ENCODE results near the gene CNTN1. TPM values are rescaled to one million over a fixed set of nuclear protein-coding genes. Genes with fewer than 3 reads are reported as not detected.

The CNTN1 gene
- total and polyA plus RNA-seq, 10 of the 15 experiments (the other 5 are each of a cell fraction or from before 2014, with no cell fraction given), result 0.06 to 0.14 TPM; not detected in 8

DNA sequence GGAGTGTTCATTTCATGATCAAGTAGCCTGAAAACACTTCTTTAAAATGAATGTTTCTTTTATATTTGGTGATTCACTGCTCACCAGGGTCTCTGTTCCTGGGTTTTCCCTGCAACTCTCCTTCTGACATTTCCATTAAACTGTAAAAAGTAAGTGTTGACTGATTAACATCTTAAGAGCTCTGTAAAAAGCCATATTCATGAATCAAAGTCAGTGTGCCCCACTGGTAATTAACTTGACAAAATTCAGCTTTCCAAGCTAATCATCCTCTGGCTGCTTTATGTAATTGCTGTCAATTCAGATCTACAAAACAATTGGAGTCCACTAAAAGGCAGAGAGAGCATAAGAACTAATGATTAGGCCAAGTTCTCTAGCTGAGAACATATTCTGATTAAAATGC, 41.6 kb downstream of the CNTN1 start (continued):
- TF ChIP-seq, protein P1, sequence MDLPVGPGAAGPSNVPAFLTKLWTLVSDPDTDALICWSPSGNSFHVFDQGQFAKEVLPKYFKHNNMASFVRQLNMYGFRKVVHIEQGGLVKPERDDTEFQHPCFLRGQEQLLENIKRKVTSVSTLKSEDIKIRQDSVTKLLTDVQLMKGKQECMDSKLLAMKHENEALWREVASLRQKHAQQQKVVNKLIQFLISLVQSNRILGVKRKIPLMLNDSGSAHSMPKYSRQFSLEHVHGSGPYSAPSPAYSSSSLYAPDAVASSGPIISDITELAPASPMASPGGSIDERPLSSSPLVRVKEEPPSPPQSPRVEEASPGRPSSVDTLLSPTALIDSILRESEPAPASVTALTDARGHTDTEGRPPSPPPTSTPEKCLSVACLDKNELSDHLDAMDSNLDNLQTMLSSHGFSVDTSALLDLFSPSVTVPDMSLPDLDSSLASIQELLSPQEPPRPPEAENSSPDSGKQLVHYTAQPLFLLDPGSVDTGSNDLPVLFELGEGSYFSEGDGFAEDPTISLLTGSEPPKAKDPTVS (IDR thresholded peaks at IDR 0.05; ENCODE audit: low read depth, low read length), result no peak
- no peak for TF ChIP-seq EGR1 (IDR thresholded peaks at IDR 0.05; ENCODE audit: borderline replicate concordance in 1 of 2, low read depth in 2 of 2, low read length in 2 of 2)
- TF ChIP-seq KDM1A (IDR thresholded peaks at IDR 0.05; ENCODE audit: borderline replicate concordance), result no peak

DNA sequence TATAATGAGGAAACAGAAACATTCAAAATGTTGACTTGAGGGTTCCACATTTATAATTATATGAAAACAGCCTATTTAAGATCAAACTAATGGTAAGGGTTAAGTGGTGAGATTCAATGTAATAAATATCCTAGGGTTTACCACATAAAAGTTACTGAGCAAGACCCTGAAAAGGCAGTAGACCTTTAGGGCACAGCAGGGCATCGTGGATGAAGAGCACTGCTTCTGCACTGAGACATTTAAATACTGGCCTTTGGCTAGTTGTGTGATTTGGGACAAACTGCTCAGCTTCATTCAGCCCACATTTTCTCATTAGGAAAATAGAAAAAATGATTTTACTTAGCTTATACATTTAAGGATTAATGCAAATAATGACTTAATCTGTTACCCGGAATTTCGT, 42.0 kb downstream of the CNTN1 start:
- Histone ChIP-seq H3K36me3 (ENCODE audit: control insufficient read depth in 2 of 2, insufficient read depth in 2 of 2, low read length in 1 of 2) (no peaks in the 10 kb centered on the region), H2AFZ (ENCODE audit: control insufficient read depth, low read depth, low read length) (no peak overlapping the region), H3K27me3 (replicated peaks in 1 of 2; ENCODE audit: control insufficient read depth in 2 of 2, insufficient read depth in 2 of 2, low read length in 1 of 2) (no peaks in the 10 kb centered on the region), H3K79me2 (ENCODE audit: control insufficient read depth, insufficient read depth, low read length) (no peaks in the 10 kb centered on the region), H3K4me2 (ENCODE audit: control insufficient read depth, insufficient read depth) (no peak overlapping the region), H4K20me1 (ENCODE audit: control insufficient read depth, insufficient read depth) (no peaks in the 10 kb centered on the region), H3K27ac (ENCODE audit: control insufficient read depth, insufficient read depth) (no peak overlapping the region), H3K4me1 (ENCODE audit: control insufficient read depth, insufficient read depth, low read length) (no peaks in the 10 kb centered on the region), H3K9ac (ENCODE audit: control insufficient read depth, insufficient read depth, low read length) (no peak overlapping the region), H3K9me3 (replicated peaks; ENCODE audit: control insufficient read depth, insufficient read depth, low read length) (no peaks in the 10 kb centered on the region), H3K4me3 (no peak overlapping the region)
- FAIRE-seq, result no peak
- ChIA-PET CTCF (no interaction called here), SMC1A (ENCODE audit: uncharacterized antibody, unreplicated experiment) (no interaction called here), RAD21 (ENCODE audit: unreplicated experiment) (no interaction called here), POLR2A (no interaction called here)
- WGBS (ENCODE audit: insufficient coverage, insufficient replicate concordance, low lambda C conversion rate, missing lambda C conversion rate), result 51% methylated on average over 3 of the region's 3 CpGs
- ATAC-seq, result no peak
- DNase-seq (ENCODE audit: low read depth, low spot score), result no peak
- TF ChIP-seq POLR2AphosphoS2 (IDR thresholded peaks at IDR 0.05; ENCODE audit: low read depth, low read length) (no peak), RAD51 (IDR thresholded peaks at IDR 0.05) (no peak), DPF2 (IDR thresholded peaks at IDR 0.05) (no peak), CREB1 (IDR thresholded peaks at IDR 0.05; ENCODE audit: low read depth) (no peak), STAT3 (IDR thresholded peaks at IDR 0.05; ENCODE audit: low read depth, low read length) (no peak), BACH1 (IDR thresholded peaks at IDR 0.05; ENCODE audit: borderline replicate concordance) (no peak), HDGF (IDR thresholded peaks at IDR 0.05) (no peak)
- intact Hi-C loops (cut with micrococcal nuclease; ENCODE audit: unreplicated experiment), result no loop called here
- in situ Hi-C loops (cut with MboI), result no loop called here
- BruUV-seq (replicated peaks), result no TSS peak
